ENCODE data around the gene HOXB9.

- TF ChIP-seq EZH2phosphoT487 (IDR thresholded peaks at IDR 0.05; ENCODE audit: low read depth, severe bottlenecking, unreplicated experiment) (peak; percentile 45), EZH2 (IDR thresholded peaks at IDR 0.05; ENCODE audit: borderline replicate concordance) (peak; percentile 41), CTCF (IDR thresholded peaks at IDR 0.05; ENCODE audit: poor library complexity) (no peak)
Measured at GRCh38 chr17:48589831-48590606, 36.1 kb downstream of the HOXB9 start, which contains the start of gene HOXB3.

All from hepatocyte (in vitro differentiated cells).